CD1c-positive myeloid dendritic cell (primary cell): Measurements from ENCODE around the gene EFHD2.
A peak's percentile ranks its signal among the peaks of the same experiment; 100 is the strongest.
"Not testable (repeated sequence)": the region's sequence is repeated elsewhere in the genome, so short reads cannot be mapped to it uniquely, and the experiment has no call there.

Experiments used
- DNase-seq: peaks from one replicate; pipeline ENCODE4 v3.0.0-alpha.2; 2016; ENCODE audit errors: extremely low spot score

The EFHD2 gene

DNA sequence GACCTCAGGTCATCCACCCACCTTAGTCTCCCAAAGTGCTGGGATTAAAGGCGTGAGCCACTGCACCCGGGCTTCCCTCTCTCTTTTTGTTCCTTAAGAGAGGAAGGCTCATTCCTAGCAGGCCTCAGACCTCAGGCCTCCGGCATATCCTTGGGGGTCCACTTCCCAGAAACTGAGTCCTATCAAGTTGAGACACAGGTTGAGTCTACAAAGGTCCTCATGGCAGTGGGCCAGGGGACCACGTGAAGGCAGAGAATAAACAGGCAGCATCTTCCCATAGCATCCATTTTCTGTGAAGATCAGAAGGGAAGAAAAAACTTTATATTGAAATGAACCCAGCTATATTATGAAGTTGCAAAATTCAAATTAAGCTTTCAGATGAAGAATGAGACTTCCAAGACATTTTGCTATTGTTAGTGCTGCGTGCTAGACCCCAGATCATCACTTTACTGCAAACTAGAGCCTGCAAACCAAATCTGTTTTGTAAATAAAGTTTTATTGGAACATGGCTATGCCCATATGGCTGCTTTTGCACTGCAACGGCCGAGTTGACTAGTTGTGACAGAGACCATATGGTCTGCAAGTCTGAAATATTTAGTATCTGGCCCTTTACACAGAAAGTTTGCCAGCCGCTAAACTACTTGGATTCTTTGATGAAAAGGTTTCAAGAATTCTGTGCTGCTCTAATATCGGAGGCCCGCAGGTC lies 43.3 kb downstream of the EFHD2 start:
- DNase-seq = no peak

- DNase-seq = no peak
Observed at GRCh38 chr1:15453734-15454133, 44.0 kb downstream of the EFHD2 start.

- DNase-seq = no peak
Observed at GRCh38 chr1:15454256-15454655, 44.6 kb downstream of the EFHD2 start.

- no peak for DNase-seq
Observed at GRCh38 chr1:15455522-15455921, 45.8 kb downstream of the EFHD2 start.

DNA sequence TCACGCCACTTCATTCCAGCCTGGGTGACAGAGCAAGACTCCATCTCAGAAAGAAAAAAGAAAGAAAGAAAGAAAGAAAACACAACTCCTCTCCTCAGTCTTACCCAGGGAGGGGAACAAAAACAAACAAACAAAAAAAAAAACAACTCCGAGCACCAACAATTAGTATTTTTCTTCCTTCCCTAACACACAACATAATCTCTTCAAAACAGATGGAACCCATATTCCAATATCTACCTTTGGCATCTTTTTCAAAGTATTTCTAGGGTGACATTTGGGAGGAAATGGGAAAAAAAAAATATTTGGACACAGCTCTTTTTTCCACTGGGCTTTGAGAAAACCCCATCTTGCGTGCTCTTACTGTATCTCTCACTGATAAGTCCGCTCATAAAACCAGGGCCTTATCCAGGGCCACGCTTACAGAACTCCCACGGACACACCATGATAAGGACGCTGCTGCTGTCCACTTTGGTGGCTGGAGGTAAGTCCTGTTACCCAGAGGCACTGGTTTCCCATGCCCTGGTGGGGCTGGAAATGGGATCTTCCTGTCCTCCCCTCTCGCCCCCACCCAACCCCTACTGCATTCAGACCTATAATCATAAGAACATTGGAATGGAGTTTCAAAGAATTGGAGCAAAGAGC lies 46.7 kb downstream of the EFHD2 start, which contains the start of gene CELA2A:
Gene CELA2A (plus strand): TSS at position 420 of the 642 bp plus-strand sequence. CDS start 22 bp downstream, at position 442.
- no peak for DNase-seq

DNA sequence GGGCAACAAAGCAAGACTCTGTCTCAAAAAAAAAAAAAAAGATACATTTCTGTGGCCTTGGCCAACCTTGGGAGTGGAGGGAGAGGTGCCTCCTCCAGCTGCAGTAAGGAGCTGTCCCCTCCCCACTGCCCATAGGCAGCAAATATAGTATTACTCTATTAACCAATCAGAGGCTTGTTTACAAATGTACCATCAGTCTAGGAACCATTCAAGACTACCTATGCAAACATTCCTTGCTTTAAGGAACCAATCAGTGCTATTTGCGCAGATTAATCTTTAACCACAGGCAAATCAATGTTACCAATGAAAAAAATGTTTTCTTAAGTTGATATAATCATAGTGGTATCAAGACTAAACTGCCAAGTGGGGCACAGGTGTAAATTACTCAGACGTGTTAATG lies 47.9 kb downstream of the EFHD2 start:
- no peak for DNase-seq

DNA sequence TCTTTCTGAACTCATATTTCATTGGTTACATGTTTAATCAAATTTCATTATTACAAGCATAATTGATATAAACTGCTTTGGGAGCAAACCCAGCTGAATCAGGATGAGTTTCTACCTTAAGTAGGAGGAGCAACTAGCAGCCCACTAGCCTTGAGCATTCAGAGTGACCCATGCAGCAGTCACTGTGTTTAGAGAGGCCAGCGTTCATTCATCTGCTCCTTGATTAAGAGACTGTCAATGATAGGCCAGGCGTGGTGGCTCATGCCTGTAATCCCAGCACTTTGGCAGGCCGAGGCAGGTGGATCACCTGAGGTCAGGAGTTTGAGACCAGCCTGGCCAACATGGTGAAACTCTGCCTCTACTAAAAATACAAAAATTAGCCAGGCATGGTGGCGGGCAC lies 48.7 kb downstream of the EFHD2 start:
- DNase-seq = not testable (repeated sequence)

DNA sequence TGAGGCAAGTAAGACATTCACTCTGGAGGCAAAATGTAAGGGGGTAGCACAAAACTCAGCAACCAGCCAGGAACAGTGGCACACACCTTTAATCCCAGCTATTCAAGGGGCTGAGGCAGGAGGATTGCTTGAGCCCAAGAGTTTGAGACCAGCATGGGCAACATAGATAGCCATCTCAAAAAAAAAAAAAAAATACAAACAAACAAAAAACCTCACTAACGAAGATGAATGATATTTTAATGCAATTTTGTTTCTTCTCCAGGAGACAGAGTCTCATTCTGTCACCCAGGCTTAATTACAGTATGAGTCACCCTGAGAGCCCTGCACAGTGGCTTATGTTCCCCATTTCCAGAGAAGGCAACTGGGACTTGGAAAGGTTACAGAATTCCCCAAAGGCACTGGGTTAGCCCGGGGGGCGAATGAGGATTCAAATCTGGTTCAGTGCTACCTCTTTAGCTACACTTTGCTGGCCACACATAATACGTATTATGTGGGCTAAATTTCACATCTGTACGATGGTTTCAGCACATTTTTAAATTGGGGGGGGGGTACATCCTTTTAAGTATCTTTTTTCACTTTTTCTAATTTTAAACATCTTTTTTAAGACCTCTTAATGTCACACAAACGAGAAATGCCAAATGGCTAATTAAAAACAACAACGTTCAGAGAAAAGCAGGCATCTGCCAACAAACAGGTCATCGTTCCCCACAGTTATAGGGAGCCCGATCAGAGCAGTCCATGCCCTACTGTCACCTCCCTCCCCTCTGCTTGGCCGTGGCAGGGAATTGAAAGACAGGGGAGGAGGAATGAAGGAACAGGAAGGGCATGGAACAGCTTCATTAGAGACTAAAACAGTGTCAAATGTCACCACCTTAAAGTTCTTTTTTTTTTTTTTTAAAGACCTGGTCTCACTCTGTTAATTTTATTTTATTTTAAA lies 50.4 kb downstream of the EFHD2 start:
- peak; percentile 63 for DNase-seq

GRCh38 chr1:15460708-15461095 lies 51.0 kb downstream of the EFHD2 start:
- DNase-seq = no peak

- not testable (repeated sequence) for DNase-seq
Observed at GRCh38 chr1:15463064-15463800, 53.5 kb downstream of the EFHD2 start.

DNA sequence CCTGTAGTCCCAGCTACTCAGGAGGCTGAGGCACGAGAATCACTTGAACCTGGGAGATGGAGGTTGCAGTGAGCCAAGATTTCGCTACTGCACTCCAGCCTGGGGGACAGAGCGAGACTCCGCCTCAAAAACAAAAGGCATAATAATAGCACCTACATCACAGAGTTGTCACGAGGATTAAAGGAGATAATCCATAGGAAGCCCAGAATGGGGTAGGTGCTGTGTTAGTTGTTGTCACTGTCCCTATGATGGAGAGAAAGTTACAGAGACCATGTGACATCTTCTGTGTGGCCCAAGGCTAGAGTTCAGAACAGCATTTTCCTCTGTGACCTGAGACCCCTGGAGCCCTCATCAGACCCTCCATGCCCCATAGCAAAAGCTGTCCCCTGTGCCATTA lies 54.2 kb downstream of the EFHD2 start:
- DNase-seq = not testable (repeated sequence)

DNA sequence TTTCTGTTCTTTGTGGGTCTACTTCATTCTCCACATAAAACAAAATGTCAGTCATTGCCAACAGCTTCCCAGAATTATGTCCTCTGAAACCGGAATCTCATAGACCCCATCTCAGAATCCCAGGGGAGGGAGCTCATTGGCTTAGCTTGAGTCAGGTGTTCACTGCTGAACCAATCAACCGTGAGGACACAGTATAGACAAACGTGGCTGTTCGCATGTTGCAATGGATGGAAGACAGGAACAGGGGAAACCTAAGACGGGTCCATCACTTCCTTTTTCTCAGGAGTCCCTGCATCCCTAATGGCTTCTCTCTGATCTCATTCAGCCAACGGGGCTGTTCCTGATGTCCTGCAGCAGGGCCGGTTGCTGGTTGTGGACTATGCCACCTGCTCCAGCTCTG lies 56.0 kb downstream of the EFHD2 start:
- no peak for DNase-seq

DNA sequence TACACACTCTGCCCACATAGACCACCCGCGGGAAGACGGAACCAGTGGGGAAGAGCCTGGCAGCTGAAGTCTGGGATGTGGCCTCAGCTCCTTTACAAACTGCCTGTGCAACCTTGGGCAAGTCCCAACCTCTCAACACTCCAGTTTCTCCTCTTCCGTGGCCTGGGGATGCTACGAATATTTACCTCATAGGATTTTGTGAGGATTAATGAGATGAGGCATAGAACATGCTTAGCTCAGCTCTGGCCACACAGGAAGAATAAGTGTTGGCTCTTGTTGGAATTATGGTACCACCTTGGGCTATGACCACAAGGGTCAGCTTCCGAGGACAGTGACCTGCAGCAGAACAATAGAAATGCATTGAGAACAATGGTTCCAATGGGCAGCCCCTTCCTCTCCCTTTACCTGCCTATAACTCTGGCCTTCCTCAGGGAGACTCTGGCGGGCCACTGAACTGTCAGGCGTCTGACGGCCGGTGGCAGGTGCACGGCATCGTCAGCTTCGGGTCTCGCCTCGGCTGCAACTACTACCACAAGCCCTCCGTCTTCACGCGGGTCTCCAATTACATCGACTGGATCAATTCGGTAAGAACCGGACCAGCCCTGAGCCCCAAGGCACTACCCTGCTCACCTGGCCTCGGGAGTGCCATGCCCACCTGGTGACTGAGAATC lies 57.4 kb downstream of the EFHD2 start:
- DNase-seq = not testable (repeated sequence)

- no peak for DNase-seq
Observed at GRCh38 chr1:15468145-15468544, 58.5 kb downstream of the EFHD2 start.

GRCh38 chr1:15469361-15469760 lies 59.7 kb downstream of the EFHD2 start:
- no peak for DNase-seq

DNA sequence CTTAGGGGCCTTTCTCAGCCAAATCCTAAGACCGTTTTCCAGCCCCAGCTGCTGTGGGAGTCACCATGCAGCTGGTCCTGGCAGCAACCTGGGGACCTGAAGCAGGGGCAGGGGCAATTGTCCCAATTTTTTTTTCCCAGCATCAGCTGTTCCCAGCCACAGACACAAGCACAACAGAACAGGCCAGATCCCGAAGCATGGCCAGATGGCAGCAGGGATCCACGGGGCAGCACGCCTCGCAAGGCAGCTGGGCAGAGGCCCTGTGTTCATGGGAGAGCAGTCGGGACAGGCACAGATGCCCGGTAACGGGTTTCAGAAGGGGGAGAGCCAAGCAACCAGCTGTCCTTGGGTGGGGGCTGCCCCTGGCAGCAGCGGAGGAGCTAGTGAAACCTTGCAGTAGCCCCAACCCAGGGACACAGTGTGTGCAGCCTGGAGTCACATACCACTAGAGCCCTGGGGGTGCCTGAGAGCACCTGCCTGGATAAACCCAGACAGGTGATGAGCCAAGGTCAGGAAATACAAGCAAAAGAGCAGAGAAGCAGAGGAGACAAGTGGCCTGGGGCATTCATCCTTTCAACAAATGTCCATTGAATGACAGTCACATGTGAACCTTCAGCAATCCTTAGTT lies 60.2 kb downstream of the EFHD2 start:
- not testable (repeated sequence) for DNase-seq

DNA sequence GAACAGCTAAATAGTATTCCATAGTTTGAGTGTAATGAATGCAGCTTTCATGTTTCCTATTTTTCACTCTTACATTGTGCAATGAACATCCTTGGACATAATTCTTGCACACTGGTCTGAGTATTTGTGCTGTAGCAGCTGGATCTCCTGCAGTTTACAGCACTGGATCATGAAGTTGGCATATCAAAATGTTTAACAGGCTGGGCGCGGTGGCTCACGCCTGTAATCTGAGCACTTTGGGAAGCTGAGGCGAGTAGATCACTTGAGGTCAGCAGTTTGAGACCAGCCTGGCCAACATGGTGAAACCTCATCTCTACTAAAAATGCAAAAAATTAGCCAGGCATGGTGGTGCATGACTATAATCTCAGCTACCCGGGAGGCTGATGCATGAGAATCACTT lies 61.4 kb downstream of the EFHD2 start:
- DNase-seq = not testable (repeated sequence)

DNA sequence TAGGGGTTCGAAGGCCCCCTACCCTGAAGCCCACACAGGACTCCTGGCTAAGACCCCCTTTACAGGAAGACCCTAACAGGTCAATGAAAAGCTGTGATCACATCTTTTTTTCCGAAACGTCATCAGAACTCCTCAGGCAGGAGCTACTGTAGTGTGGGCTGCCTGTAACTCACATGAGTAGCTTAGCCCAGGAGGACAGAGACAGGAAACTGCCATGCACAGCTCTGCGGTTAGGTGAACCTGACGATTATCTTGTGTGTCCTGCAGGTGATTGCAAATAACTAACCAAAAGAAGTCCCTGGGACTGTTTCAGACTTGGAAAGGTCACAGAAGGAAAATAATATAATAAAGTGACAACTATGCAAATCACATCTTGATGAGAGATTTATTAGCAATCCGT lies 62.0 kb downstream of the EFHD2 start:
- DNase-seq = not testable (repeated sequence)

GRCh38 chr1:15472587-15472986 lies 62.9 kb downstream of the EFHD2 start:
- no peak for DNase-seq

- DNase-seq = no peak
Observed at GRCh38 chr1:15475752-15476314, 66.1 kb downstream of the EFHD2 start, which contains the start of gene CELA2B. TSS of gene CELA2B (plus strand) at chr1:15476104. CDS start at chr1:15476126, 22 bp downstream.
